Vagina (tissue), 2 donors: Measurements from ENCODE around the gene PRR29. TPM values are rescaled to one million over a fixed set of nuclear protein-coding genes. Genes with fewer than 3 reads are reported as not detected.

Experiments
- DNase-seq, 2 donors: peaks; one replicate each; pipeline ENCODE4 v3.0.0-alpha.2; 2017; ENCODE audit errors: extremely low spot score in 2 of 2
- H3K27ac ChIP-seq: fragments of 200-600 bp; sonication (generic); one replicate; pipeline ENCODE4 v1.5.1; 2019
- H3K27me3 ChIP-seq: fragments of 200-600 bp; sonication (generic); one replicate; pipeline ENCODE4 v1.5.1; 2019
- H3K36me3 ChIP-seq, 2 donors: fragments of 200-600 bp; sonication (generic); one replicate each; pipeline ENCODE4 v1.5.1; 2017 to 2019
- H3K4me1 ChIP-seq: fragments of 200-600 bp; sonication (generic); one replicate; pipeline ENCODE4 v1.5.1; 2019
- H3K4me3 ChIP-seq, 2 donors: fragments of 200-600 bp; sonication (generic); 1 replicate in 1 of 2; 2 replicates in 1 of 2; pipeline ENCODE4 v1.5.1; 2016 to 2019
- H3K9me3 ChIP-seq: fragments of 200-600 bp; sonication (generic); one replicate; pipeline ENCODE4 v1.5.1; 2019
- POLR2A ChIP-seq, 2 donors: fragments of 450-650 bp; IDR thresholded peaks; one replicate each; pipeline ENCODE4 v1.6.1; 2017; ENCODE audit warnings: antibody characterized with exemption in 2 of 2, mild to moderate bottlenecking in 2 of 2, moderate library complexity in 2 of 2
- POLR2AphosphoS5 ChIP-seq, 2 donors: sonication (generic); formaldehyde crosslinking; IDR thresholded peaks; one replicate each; pipeline ENCODE4 v1.9.0; 2017; ENCODE audit warnings: antibody characterized with exemption in 2 of 2, mild to moderate bottlenecking in 2 of 2, low read depth in 1 of 2; ENCODE audit not compliant: insufficient read depth in 1 of 2
- intact Hi-C: fragments of 100-400 bp; cut with DNase I; formaldehyde crosslinking; loops from one replicate; pipeline ENCODE4 v1.15.1; 2023
- total RNA-seq: library from RNA; depleted of rRNA; stranded (reverse); fragments of >200 nt; gene quantifications from one replicate; pipeline ENCODE4 v1.2.3, GENCODE V29; 2016
- TF ChIP-seq, protein P1 (sequence below), 3 experiments: fragments of 450-650 bp in 2 of 3; fragments of 200-600 bp in 1 of 3; sonication (generic) in 1 of 3; IDR thresholded peaks; one replicate each; pipeline ENCODE4 v1.5.1; 2017 to 2019; ENCODE audit warnings: antibody characterized with exemption in 3 of 3, mild to moderate bottlenecking in 2 of 3, moderate library complexity in 2 of 3

The PRR29 gene
- total RNA-seq, 1 donor from 2014 or later, result not detected

GRCh38 chr17:64009571-64010402 is 11.6 kb downstream of the PRR29 start:
- no peak for DNase-seq
- no peaks in the 10 kb centered on the region for H3K27me3 ChIP-seq
- H3K27ac ChIP-seq, result no peak overlapping the region
- no peaks in the 10 kb centered on the region for H3K9me3 ChIP-seq
- no peaks in the 10 kb centered on the region for H3K36me3 ChIP-seq
- H3K4me3 ChIP-seq, result no peak overlapping the region
- intact Hi-C loops, result no loop called here
- H3K4me1 ChIP-seq, result peaks cover 31% of the 10 kb centered on the region
- TF ChIP-seq POLR2A (IDR thresholded peaks at IDR 0.05) (no peak), POLR2AphosphoS5 (IDR thresholded peaks at IDR 0.05; ENCODE audit: insufficient read depth in 1 of 2, low read depth in 1 of 2) (no peak)
- TF ChIP-seq, protein P1, sequence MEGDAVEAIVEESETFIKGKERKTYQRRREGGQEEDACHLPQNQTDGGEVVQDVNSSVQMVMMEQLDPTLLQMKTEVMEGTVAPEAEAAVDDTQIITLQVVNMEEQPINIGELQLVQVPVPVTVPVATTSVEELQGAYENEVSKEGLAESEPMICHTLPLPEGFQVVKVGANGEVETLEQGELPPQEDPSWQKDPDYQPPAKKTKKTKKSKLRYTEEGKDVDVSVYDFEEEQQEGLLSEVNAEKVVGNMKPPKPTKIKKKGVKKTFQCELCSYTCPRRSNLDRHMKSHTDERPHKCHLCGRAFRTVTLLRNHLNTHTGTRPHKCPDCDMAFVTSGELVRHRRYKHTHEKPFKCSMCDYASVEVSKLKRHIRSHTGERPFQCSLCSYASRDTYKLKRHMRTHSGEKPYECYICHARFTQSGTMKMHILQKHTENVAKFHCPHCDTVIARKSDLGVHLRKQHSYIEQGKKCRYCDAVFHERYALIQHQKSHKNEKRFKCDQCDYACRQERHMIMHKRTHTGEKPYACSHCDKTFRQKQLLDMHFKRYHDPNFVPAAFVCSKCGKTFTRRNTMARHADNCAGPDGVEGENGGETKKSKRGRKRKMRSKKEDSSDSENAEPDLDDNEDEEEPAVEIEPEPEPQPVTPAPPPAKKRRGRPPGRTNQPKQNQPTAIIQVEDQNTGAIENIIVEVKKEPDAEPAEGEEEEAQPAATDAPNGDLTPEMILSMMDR (IDR thresholded peaks at IDR 0.05), result no peak

GRCh38 chr17:64015447-64015846 is 17.3 kb downstream of the PRR29 start:
- Histone ChIP-seq H3K4me3 (no peak overlapping the region), H3K36me3 (no peaks in the 10 kb centered on the region), H3K27ac (no peak overlapping the region), H3K27me3 (no peaks in the 10 kb centered on the region), H3K9me3 (no peaks in the 10 kb centered on the region), H3K4me1 (peaks cover 7% of the 10 kb centered on the region)
- DNase-seq, result no peak
- intact Hi-C loops, result no loop called here
- TF ChIP-seq POLR2A (IDR thresholded peaks at IDR 0.05) (no peak), POLR2AphosphoS5 (IDR thresholded peaks at IDR 0.05; ENCODE audit: insufficient read depth in 1 of 2, low read depth in 1 of 2) (no peak)
- TF ChIP-seq, protein P1 (IDR thresholded peaks at IDR 0.05), result no peak

DNA sequence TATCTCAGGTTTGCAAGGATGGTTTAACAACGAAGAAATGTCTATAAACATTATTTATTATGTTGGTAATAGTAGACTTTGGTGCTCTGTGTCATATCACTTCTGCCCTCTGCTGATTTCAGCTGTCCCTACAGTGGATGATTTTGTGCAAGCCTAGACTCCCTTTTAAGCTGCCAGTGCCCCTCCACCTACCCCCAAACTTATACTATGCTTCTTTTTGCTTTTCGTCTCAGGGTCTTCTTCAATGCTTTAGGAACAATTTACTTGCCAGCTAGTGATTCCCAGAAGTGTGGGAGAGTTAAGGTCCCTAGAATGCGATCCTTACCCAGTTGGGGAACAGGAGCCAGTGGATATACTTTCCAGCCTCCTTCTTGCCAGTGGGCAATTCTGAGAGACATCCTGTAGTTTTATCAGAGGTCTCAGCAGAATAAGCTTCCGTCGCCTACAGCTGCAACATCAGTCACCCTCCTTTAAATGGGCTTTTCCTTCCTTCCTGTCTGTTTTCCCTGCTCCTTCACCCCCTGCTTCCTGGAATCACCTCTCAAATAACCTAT is 18.2 kb downstream of the PRR29 start:
- no peak for DNase-seq

DNA sequence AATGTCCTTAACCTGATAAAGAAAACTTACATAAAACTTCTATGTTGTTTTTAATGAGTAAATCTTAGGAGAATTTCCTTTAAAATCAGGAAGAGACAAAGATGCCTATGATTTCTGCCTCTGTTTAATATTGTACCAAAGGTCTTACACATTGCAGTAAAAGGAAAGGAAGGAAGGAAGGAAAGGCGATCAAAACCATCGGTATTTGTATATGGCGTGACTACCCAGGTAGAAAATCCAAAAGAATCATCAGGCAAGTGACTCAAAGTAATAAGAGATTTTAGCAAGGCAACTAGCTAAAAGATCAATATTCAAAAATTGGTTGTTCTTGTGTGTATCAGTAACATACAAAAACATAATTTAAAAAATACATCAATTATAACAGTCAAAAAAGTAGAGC is 18.8 kb downstream of the PRR29 start:
- DNase-seq, result no peak
- Histone ChIP-seq H3K9me3 (no peaks in the 10 kb centered on the region), H3K27ac (no peak overlapping the region), H3K36me3 (no peaks in the 10 kb centered on the region), H3K27me3 (no peaks in the 10 kb centered on the region), H3K4me3 (no peak overlapping the region), H3K4me1 (peaks cover 7% of the 10 kb centered on the region)
- intact Hi-C loops, result no loop called here
- TF ChIP-seq, protein P1 (IDR thresholded peaks at IDR 0.05), result no peak
- TF ChIP-seq POLR2A (IDR thresholded peaks at IDR 0.05) (no peak), POLR2AphosphoS5 (IDR thresholded peaks at IDR 0.05; ENCODE audit: insufficient read depth in 1 of 2, low read depth in 1 of 2) (no peak)

More for the DNA sequence above, 18.2 kb downstream of the PRR29 start:
- H3K36me3 ChIP-seq, result no peaks in the 10 kb centered on the region
- H3K9me3 ChIP-seq, result no peaks in the 10 kb centered on the region
- H3K27me3 ChIP-seq, result no peaks in the 10 kb centered on the region
- peaks cover 7% of the 10 kb centered on the region for H3K4me1 ChIP-seq
- intact Hi-C loops, result no loop called here
- H3K27ac ChIP-seq, result no peak overlapping the region
- no peak overlapping the region for H3K4me3 ChIP-seq
- TF ChIP-seq POLR2AphosphoS5 (IDR thresholded peaks at IDR 0.05; ENCODE audit: insufficient read depth in 1 of 2, low read depth in 1 of 2), result no peak
- no peak for TF ChIP-seq POLR2A (IDR thresholded peaks at IDR 0.05)
- TF ChIP-seq, protein P1 (IDR thresholded peaks at IDR 0.05), result no peak
